ENCODE data around the gene PAK2. TPM values are rescaled to one million over a fixed set of nuclear protein-coding genes. Genes with fewer than 3 reads are reported as not detected.

Gene PAK2
- polyA plus RNA-seq, 4 donors: 22.9 to 41.9 (median 24.5) TPM

- no peak for FAIRE-seq
- Histone ChIP-seq H3K27ac (ENCODE audit: low read depth in 1 of 3, low read length in 2 of 3) (no peak overlapping the region), H3K4me1 (ENCODE audit: control insufficient read depth in 3 of 3, insufficient read depth in 2 of 3, low read depth in 1 of 3, low read length in 2 of 3) (no peaks in the 10 kb centered on the region), H3K27me3 (ENCODE audit: control insufficient read depth in 3 of 3, insufficient read depth in 3 of 3, low read length in 3 of 3) (no peaks in the 10 kb centered on the region), H3K4me3 (ENCODE audit: low read depth in 1 of 3, low read length in 3 of 3) (no peak overlapping the region), H3K36me3 (ENCODE audit: control insufficient read depth in 3 of 3, insufficient read depth in 2 of 3, low read depth in 1 of 3, low read length in 3 of 3) (peaks cover 0 to 25% (median 0%) of the 10 kb centered on the region in 3 donors), H3K9me3 (ENCODE audit: control insufficient read depth in 2 of 2, insufficient read depth in 1 of 2, low read depth in 1 of 2, low read length in 1 of 2) (peaks cover 0 to 9% of the 10 kb centered on the region in 2 donors)
- no peak for DNase-seq
- 78 to 96% (median 93%) methylated on average over 7 of the region's 7 CpGs for WGBS, 3 donors
Measured at GRCh38 chr3:196763179-196763578, 23.5 kb downstream of the PAK2 start.

GRCh38 chr3:196765454-196765853 is 25.8 kb downstream of the PAK2 start:
- Histone ChIP-seq H3K4me1 (ENCODE audit: control insufficient read depth in 3 of 3, insufficient read depth in 2 of 3, low read depth in 1 of 3, low read length in 2 of 3) (peaks cover 0 to 2% (median 1%) of the 10 kb centered on the region in 3 donors), H3K4me3 (ENCODE audit: low read depth in 1 of 3, low read length in 3 of 3) (no peak overlapping the region)
- FAIRE-seq: no peak

GRCh38 chr3:196771067-196771466 is 31.4 kb downstream of the PAK2 start:
- peaks cover 0 to 6% of the 10 kb centered on the region in 2 donors for H3K9me3 ChIP-seq (ENCODE audit: control insufficient read depth in 2 of 2, insufficient read depth in 1 of 2, low read depth in 1 of 2, low read length in 1 of 2)
- H3K27me3 ChIP-seq (ENCODE audit: control insufficient read depth in 3 of 3, insufficient read depth in 3 of 3, low read length in 3 of 3): no peaks in the 10 kb centered on the region
- 88 to 100% (median 100%) methylated on average over 1 of the region's 1 CpG for WGBS, 3 donors
- DNase-seq: no peak
- no peak overlapping the region for H3K27ac ChIP-seq (ENCODE audit: low read depth in 1 of 3, low read length in 2 of 3)
- no peak overlapping the region for H3K4me3 ChIP-seq (ENCODE audit: low read depth in 1 of 3, low read length in 3 of 3)
- H3K36me3 ChIP-seq (ENCODE audit: control insufficient read depth in 3 of 3, insufficient read depth in 2 of 3, low read depth in 1 of 3, low read length in 3 of 3): peaks cover 0 to 11% (median 0%) of the 10 kb centered on the region in 3 donors
- no peak for FAIRE-seq
- H3K4me1 ChIP-seq (ENCODE audit: control insufficient read depth in 3 of 3, insufficient read depth in 2 of 3, low read depth in 1 of 3, low read length in 2 of 3): peaks cover 2 to 12% (median 7%) of the 10 kb centered on the region in 3 donors

More at GRCh38 chr3:196765454-196765853, 25.8 kb downstream of the PAK2 start:
- DNase-seq: no peak
- Histone ChIP-seq H3K27me3 (ENCODE audit: control insufficient read depth in 3 of 3, insufficient read depth in 3 of 3, low read length in 3 of 3) (no peaks in the 10 kb centered on the region), H3K9me3 (ENCODE audit: control insufficient read depth in 2 of 2, insufficient read depth in 1 of 2, low read depth in 1 of 2, low read length in 1 of 2) (peaks cover 0 to 9% of the 10 kb centered on the region in 2 donors), H3K27ac (ENCODE audit: low read depth in 1 of 3, low read length in 2 of 3) (no peak overlapping the region), H3K36me3 (ENCODE audit: control insufficient read depth in 3 of 3, insufficient read depth in 2 of 3, low read depth in 1 of 3, low read length in 3 of 3) (peaks cover 0 to 24% (median 0%) of the 10 kb centered on the region in 3 donors)

- no peak overlapping the region for H3K4me3 ChIP-seq (ENCODE audit: low read depth in 1 of 3, low read length in 3 of 3)
- 84 to 94% (median 90%) methylated on average over 4 of the region's 4 CpGs for WGBS, 3 donors
- no peaks in the 10 kb centered on the region for H3K27me3 ChIP-seq (ENCODE audit: control insufficient read depth in 3 of 3, insufficient read depth in 3 of 3, low read length in 3 of 3)
- H3K9me3 ChIP-seq (ENCODE audit: control insufficient read depth in 2 of 2, insufficient read depth in 1 of 2, low read depth in 1 of 2, low read length in 1 of 2): peaks cover 0 to 6% of the 10 kb centered on the region in 2 donors
- DNase-seq (no peak), FAIRE-seq (no peak)
- H3K27ac ChIP-seq (ENCODE audit: low read depth in 1 of 3, low read length in 2 of 3): no peak overlapping the region
- H3K36me3 ChIP-seq (ENCODE audit: control insufficient read depth in 3 of 3, insufficient read depth in 2 of 3, low read depth in 1 of 3, low read length in 3 of 3): peaks cover 0 to 12% (median 0%) of the 10 kb centered on the region in 3 donors
- peaks cover 2 to 12% (median 7%) of the 10 kb centered on the region in 3 donors for H3K4me1 ChIP-seq (ENCODE audit: control insufficient read depth in 3 of 3, insufficient read depth in 2 of 3, low read depth in 1 of 3, low read length in 2 of 3)
Measured at GRCh38 chr3:196772102-196772501, 32.4 kb downstream of the PAK2 start.

GRCh38 chr3:196772897-196773296 is 33.2 kb downstream of the PAK2 start:
- DNase-seq: no peak
- FAIRE-seq: no peak
- peaks cover 0 to 6% of the 10 kb centered on the region in 2 donors for H3K9me3 ChIP-seq (ENCODE audit: control insufficient read depth in 2 of 2, insufficient read depth in 1 of 2, low read depth in 1 of 2, low read length in 1 of 2)
- H3K27ac ChIP-seq (ENCODE audit: low read depth in 1 of 3, low read length in 2 of 3): no peak overlapping the region
- H3K4me3 ChIP-seq (ENCODE audit: low read depth in 1 of 3, low read length in 3 of 3): no peak overlapping the region
- no peaks in the 10 kb centered on the region for H3K27me3 ChIP-seq (ENCODE audit: control insufficient read depth in 3 of 3, insufficient read depth in 3 of 3, low read length in 3 of 3)
- H3K36me3 ChIP-seq (ENCODE audit: control insufficient read depth in 3 of 3, insufficient read depth in 2 of 3, low read depth in 1 of 3, low read length in 3 of 3): peaks cover 0 to 15% (median 0%) of the 10 kb centered on the region in 3 donors
- H3K4me1 ChIP-seq (ENCODE audit: control insufficient read depth in 3 of 3, insufficient read depth in 2 of 3, low read depth in 1 of 3, low read length in 2 of 3): peaks cover 2 to 12% (median 7%) of the 10 kb centered on the region in 3 donors
- WGBS, 3 donors: 81 to 92% (median 91%) methylated on average over 6 of the region's 6 CpGs

GRCh38 chr3:196774191-196774820 is 34.6 kb downstream of the PAK2 start:
- WGBS, 3 donors: 58 to 62% (median 58%) methylated on average over 5 of the region's 5 CpGs
- Histone ChIP-seq H3K4me1 (ENCODE audit: control insufficient read depth in 3 of 3, insufficient read depth in 2 of 3, low read depth in 1 of 3, low read length in 2 of 3) (peaks cover 2 to 12% (median 11%) of the 10 kb centered on the region in 3 donors), H3K27me3 (ENCODE audit: control insufficient read depth in 3 of 3, insufficient read depth in 3 of 3, low read length in 3 of 3) (no peaks in the 10 kb centered on the region), H3K36me3 (ENCODE audit: control insufficient read depth in 3 of 3, insufficient read depth in 2 of 3, low read depth in 1 of 3, low read length in 3 of 3) (peaks cover 0 to 6% (median 3%) of the 10 kb centered on the region in 3 donors), H3K4me3 (ENCODE audit: low read depth in 1 of 3, low read length in 3 of 3) (no peak overlapping the region), H3K9me3 (ENCODE audit: control insufficient read depth in 2 of 2, insufficient read depth in 1 of 2, low read depth in 1 of 2, low read length in 1 of 2) (peaks cover 0 to 6% of the 10 kb centered on the region in 2 donors), H3K27ac (ENCODE audit: low read depth in 1 of 3, low read length in 2 of 3) (peak overlapping the region in 1 of 3 donors; percentile 7)
- FAIRE-seq (no peak), DNase-seq (peak; percentile 52 to 75)

GRCh38 chr3:196774848-196775422 is 35.3 kb downstream of the PAK2 start:
- H3K4me1 ChIP-seq (ENCODE audit: control insufficient read depth in 3 of 3, insufficient read depth in 2 of 3, low read depth in 1 of 3, low read length in 2 of 3): peaks cover 1 to 12% (median 11%) of the 10 kb centered on the region in 3 donors

GRCh38 chr3:196775938-196776337 is 36.3 kb downstream of the PAK2 start:
- H3K27ac ChIP-seq (ENCODE audit: low read depth in 1 of 3, low read length in 2 of 3): no peak overlapping the region
- FAIRE-seq (no peak), DNase-seq (no peak)
- WGBS, 3 donors: 87 to 94% (median 92%) methylated on average over 9 of the region's 9 CpGs
- peaks cover 0 to 14% of the 10 kb centered on the region in 2 donors for H3K9me3 ChIP-seq (ENCODE audit: control insufficient read depth in 2 of 2, insufficient read depth in 1 of 2, low read depth in 1 of 2, low read length in 1 of 2)
- peaks cover 0 to 12% (median 8%) of the 10 kb centered on the region in 3 donors for H3K4me1 ChIP-seq (ENCODE audit: control insufficient read depth in 3 of 3, insufficient read depth in 2 of 3, low read depth in 1 of 3, low read length in 2 of 3)
- H3K27me3 ChIP-seq (ENCODE audit: control insufficient read depth in 3 of 3, insufficient read depth in 3 of 3, low read length in 3 of 3): no peaks in the 10 kb centered on the region
- H3K36me3 ChIP-seq (ENCODE audit: control insufficient read depth in 3 of 3, insufficient read depth in 2 of 3, low read depth in 1 of 3, low read length in 3 of 3): peaks cover 0 to 14% (median 3%) of the 10 kb centered on the region in 3 donors
- no peak overlapping the region for H3K4me3 ChIP-seq (ENCODE audit: low read depth in 1 of 3, low read length in 3 of 3)

More at GRCh38 chr3:196774848-196775422, 35.3 kb downstream of the PAK2 start:
- H3K9me3 ChIP-seq (ENCODE audit: control insufficient read depth in 2 of 2, insufficient read depth in 1 of 2, low read depth in 1 of 2, low read length in 1 of 2): peaks cover 0 to 9% of the 10 kb centered on the region in 2 donors
- no peak overlapping the region for H3K27ac ChIP-seq (ENCODE audit: low read depth in 1 of 3, low read length in 2 of 3)
- peaks cover 0 to 10% (median 3%) of the 10 kb centered on the region in 3 donors for H3K36me3 ChIP-seq (ENCODE audit: control insufficient read depth in 3 of 3, insufficient read depth in 2 of 3, low read depth in 1 of 3, low read length in 3 of 3)
- 86 to 94% (median 88%) methylated on average over 6 of the region's 6 CpGs for WGBS, 3 donors
- DNase-seq (no peak), FAIRE-seq (no peak)
- no peaks in the 10 kb centered on the region for H3K27me3 ChIP-seq (ENCODE audit: control insufficient read depth in 3 of 3, insufficient read depth in 3 of 3, low read length in 3 of 3)
- no peak overlapping the region for H3K4me3 ChIP-seq (ENCODE audit: low read depth in 1 of 3, low read length in 3 of 3)
